Hepatocyte (in vitro differentiated cells): Measurements from ENCODE around the gene LYPD6. TPM values are rescaled to one million over a fixed set of nuclear protein-coding genes. Genes with fewer than 3 reads are reported as not detected.

ENCODE experiments used
- DNase-seq: peaks from one replicate; pipeline ENCODE4 v3.0.0-alpha.2; 2016; ENCODE audit warnings: low spot score
- H2AFZ ChIP-seq: fragments of 200-600 bp; sonication (generic); 2 replicates; pipeline ENCODE4 v1.6.0; 2016; ENCODE audit warnings: antibody characterized with exemption, mild to moderate bottlenecking
- H3K27ac ChIP-seq: fragments of 200-600 bp; sonication (generic); 2 replicates; pipeline ENCODE4 v1.5.1; 2016; ENCODE audit warnings: mild to moderate bottlenecking
- H3K27me3 ChIP-seq: fragments of 200-600 bp; sonication (generic); 2 replicates; pipeline ENCODE4 v1.6.1; 2016
- H3K36me3 ChIP-seq: fragments of 200-600 bp; sonication (generic); replicated peaks from 2 replicates; pipeline ENCODE4 v1.5.1; 2016; ENCODE audit warnings: low read depth; ENCODE audit not compliant: insufficient read depth
- H3K4me1 ChIP-seq: fragments of 200-600 bp; sonication (generic); 2 replicates; pipeline ENCODE4 v1.5.1; 2016; ENCODE audit warnings: mild to moderate bottlenecking, moderate library complexity; ENCODE audit not compliant: insufficient read depth
- H3K4me2 ChIP-seq: fragments of 200-600 bp; sonication (generic); 2 replicates; pipeline ENCODE4 v1.6.0; 2016
- H3K4me3 ChIP-seq: fragments of 200-600 bp; sonication (generic); 2 replicates; pipeline ENCODE4 v1.5.1; 2016; ENCODE audit warnings: mild to moderate bottlenecking
- H3K79me2 ChIP-seq: fragments of 200-600 bp; sonication (generic); 2 replicates; pipeline ENCODE4 v1.6.0; 2017; ENCODE audit warnings: mild to moderate bottlenecking
- H3K9me2 ChIP-seq: fragments of 200-600 bp; sonication (generic); replicated peaks from 2 replicates; pipeline ENCODE4 v1.6.0; 2017; ENCODE audit warnings: mild to moderate bottlenecking; ENCODE audit not compliant: insufficient read depth
- H3K9me3 ChIP-seq: fragments of 200-600 bp; sonication (generic); 2 replicates; pipeline ENCODE4 v1.5.1; 2016; ENCODE audit warnings: low read depth, mild to moderate bottlenecking
- H4K20me1 ChIP-seq: fragments of 200-600 bp; sonication (generic); 2 replicates; pipeline ENCODE4 v1.6.0; 2016; ENCODE audit warnings: mild to moderate bottlenecking; ENCODE audit not compliant: insufficient read depth, poor library complexity, severe bottlenecking
- EZH2 ChIP-seq: fragments of 200-600 bp; sonication (generic); IDR thresholded peaks from 2 replicates; pipeline ENCODE4 v1.6.1; 2016; ENCODE audit warnings: antibody characterized with exemption, mild to moderate bottlenecking, borderline replicate concordance
- EZH2phosphoT487 ChIP-seq: fragments of 200-600 bp; sonication (generic); IDR thresholded peaks from one replicate; pipeline ENCODE4 v1.6.1; 2018; ENCODE audit warnings: antibody characterized with exemption, mild to moderate bottlenecking, low read depth, moderate library complexity; ENCODE audit not compliant: unreplicated experiment, severe bottlenecking
- WGBS: methylation state at CpG from one replicate; pipeline ENCODE4 v1.1.6; 2016; ENCODE audit warnings: low lambda C conversion rate; ENCODE audit errors: missing lambda C conversion rate; 5-methylcytosine and 5-hydroxymethylcytosine counted together
- polyA plus RNA-seq: library from polyadenylated mRNA; unstranded; fragments of >200 nt; fragmentation: Nextera tagmentation; extraction: Ambion mirVana; gene quantifications from 2 replicates; pipeline ENCODE4 v1.2.1, GENCODE V29; 2016
- total RNA-seq: library from RNA; depleted of rRNA; stranded (reverse); fragments of >200 nt; gene quantifications from 2 replicates; pipeline ENCODE4 v1.2.3, GENCODE V29; 2014
- TF ChIP-seq, protein P1 (sequence below): fragments of 200-600 bp; sonication (generic); IDR thresholded peaks from 2 replicates; pipeline ENCODE4 v1.5.1; 2016; ENCODE audit warnings: antibody characterized with exemption, mild to moderate bottlenecking; ENCODE audit not compliant: poor library complexity

Gene LYPD6
- total and polyA plus RNA-seq, 2 experiments from 2014 or later, result 5.3 to 11.2 TPM

DNA sequence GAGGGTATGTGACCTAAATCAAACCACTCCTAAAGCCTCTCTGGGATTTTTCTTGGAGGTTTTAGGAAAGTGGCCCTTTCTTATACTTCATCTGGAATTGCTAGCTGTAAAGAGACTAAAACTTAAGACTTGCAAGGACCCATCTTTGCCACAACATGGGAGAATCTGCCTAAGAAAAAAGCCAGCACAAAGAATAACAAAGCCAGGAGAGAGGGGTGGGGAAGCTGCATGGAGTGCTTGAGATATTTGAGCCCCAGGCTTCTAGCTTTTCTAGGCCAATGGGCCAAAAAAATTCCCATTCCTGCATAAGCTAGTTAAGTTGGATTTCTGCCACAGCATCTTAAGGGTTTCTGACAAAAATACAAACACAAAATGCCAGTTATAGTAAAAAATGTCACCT lies 38.5 kb upstream of the LYPD6 start:
- H3K4me1 ChIP-seq, result peaks cover 4% of the 10 kb centered on the region
- no peak overlapping the region for H3K4me2 ChIP-seq
- no peak overlapping the region for H3K27ac ChIP-seq
- H4K20me1 ChIP-seq, result no peaks in the 10 kb centered on the region
- no peaks in the 10 kb centered on the region for H3K9me3 ChIP-seq
- TF ChIP-seq EZH2 (no peak), EZH2phosphoT487 (no peak)
- TF ChIP-seq, protein P1, sequence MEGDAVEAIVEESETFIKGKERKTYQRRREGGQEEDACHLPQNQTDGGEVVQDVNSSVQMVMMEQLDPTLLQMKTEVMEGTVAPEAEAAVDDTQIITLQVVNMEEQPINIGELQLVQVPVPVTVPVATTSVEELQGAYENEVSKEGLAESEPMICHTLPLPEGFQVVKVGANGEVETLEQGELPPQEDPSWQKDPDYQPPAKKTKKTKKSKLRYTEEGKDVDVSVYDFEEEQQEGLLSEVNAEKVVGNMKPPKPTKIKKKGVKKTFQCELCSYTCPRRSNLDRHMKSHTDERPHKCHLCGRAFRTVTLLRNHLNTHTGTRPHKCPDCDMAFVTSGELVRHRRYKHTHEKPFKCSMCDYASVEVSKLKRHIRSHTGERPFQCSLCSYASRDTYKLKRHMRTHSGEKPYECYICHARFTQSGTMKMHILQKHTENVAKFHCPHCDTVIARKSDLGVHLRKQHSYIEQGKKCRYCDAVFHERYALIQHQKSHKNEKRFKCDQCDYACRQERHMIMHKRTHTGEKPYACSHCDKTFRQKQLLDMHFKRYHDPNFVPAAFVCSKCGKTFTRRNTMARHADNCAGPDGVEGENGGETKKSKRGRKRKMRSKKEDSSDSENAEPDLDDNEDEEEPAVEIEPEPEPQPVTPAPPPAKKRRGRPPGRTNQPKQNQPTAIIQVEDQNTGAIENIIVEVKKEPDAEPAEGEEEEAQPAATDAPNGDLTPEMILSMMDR, result no peak
- H3K4me3 ChIP-seq, result no peak overlapping the region
- H3K36me3 ChIP-seq, result no peaks in the 10 kb centered on the region
- H3K9me2 ChIP-seq, result no peaks in the 10 kb centered on the region
- no peak overlapping the region for H2AFZ ChIP-seq
- no peaks in the 10 kb centered on the region for H3K79me2 ChIP-seq
- no peak for DNase-seq
- no peaks in the 10 kb centered on the region for H3K27me3 ChIP-seq

DNA sequence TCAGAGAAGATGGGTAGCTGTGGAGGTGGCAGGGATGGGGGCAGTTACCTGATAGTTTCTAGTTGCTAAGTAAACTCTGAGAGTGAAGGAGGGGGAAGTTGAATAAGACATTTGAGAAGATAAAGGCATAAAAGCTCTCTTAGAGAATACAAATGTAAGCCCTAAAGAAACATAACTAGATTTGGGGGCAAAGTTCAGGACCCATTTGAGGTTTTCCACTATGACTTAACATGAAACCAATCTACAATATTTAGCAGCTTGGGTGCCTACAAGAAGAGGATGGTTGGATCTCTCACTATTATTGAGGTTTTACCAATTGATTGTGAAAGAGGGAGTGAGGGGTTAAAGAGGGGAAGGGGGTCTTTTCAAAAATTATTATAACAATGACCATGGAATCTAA lies 34.4 kb upstream of the LYPD6 start:
- H4K20me1 ChIP-seq, result no peaks in the 10 kb centered on the region
- no peak overlapping the region for H3K4me3 ChIP-seq
- H3K27me3 ChIP-seq, result no peaks in the 10 kb centered on the region
- no peaks in the 10 kb centered on the region for H3K79me2 ChIP-seq
- H3K27ac ChIP-seq, result no peak overlapping the region
- no peak for DNase-seq
- H3K4me2 ChIP-seq, result no peak overlapping the region
- H3K36me3 ChIP-seq, result no peaks in the 10 kb centered on the region
- TF ChIP-seq EZH2phosphoT487, result no peak
- TF ChIP-seq EZH2, result no peak
- TF ChIP-seq, protein P1, result no peak
- H2AFZ ChIP-seq, result no peak overlapping the region
- H3K9me3 ChIP-seq, result no peaks in the 10 kb centered on the region
- H3K4me1 ChIP-seq, result peaks cover 4% of the 10 kb centered on the region
- no peaks in the 10 kb centered on the region for H3K9me2 ChIP-seq

DNA sequence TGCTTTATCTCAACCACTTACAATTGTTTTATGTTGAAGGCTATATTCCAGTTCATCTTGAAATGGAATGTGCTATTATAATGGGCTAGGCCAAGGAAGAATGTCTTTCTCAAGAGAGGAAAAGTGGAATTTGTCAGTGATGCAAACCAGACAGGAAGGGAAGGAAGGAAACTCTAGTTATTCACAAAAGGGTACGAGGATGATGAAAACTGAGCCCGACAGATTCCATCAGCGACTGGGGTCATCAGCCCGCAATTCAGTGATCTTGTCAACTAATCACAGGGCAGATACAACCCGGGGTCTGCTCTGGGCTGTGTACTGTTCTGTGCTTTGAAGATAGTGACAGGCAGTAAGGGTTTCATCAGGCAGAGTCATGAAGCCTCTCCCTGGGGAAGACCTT lies 23.4 kb upstream of the LYPD6 start:
- Histone ChIP-seq H3K9me3 (no peaks in the 10 kb centered on the region), H3K27me3 (no peaks in the 10 kb centered on the region), H2AFZ (no peak overlapping the region), H4K20me1 (no peaks in the 10 kb centered on the region), H3K4me1 (no peaks in the 10 kb centered on the region), H3K36me3 (no peaks in the 10 kb centered on the region), H3K9me2 (no peaks in the 10 kb centered on the region), H3K4me3 (no peak overlapping the region), H3K4me2 (no peak overlapping the region), H3K79me2 (no peaks in the 10 kb centered on the region), H3K27ac (no peak overlapping the region)
- 0% methylated on average over 4 of the region's 5 CpGs for WGBS
- no peak for DNase-seq
- TF ChIP-seq EZH2phosphoT487 (no peak), EZH2 (no peak)
- TF ChIP-seq, protein P1, result no peak

DNA sequence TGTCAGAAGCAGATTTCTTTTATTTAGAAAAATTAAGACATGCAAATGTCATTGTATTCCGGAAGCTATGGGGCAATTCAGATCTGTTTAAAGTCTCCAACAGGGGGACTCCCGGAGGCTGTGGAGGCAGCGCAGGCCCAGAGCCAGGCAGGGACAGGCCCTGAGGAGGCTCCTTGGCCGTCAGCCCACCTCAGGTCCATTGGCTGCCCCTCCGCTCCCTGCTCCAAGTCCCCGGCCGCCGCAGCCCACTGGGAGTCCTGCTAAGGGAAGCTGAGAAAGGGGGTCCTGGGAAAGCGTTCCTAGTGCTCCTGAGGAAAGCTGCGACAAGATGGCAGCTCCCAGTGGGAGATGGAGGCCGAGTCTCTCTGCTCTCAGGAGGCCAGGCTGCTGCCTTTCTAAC lies 20.0 kb upstream of the LYPD6 start:
- H3K9me3 ChIP-seq, result no peaks in the 10 kb centered on the region
- no peaks in the 10 kb centered on the region for H3K4me1 ChIP-seq
- TF ChIP-seq EZH2 (no peak), EZH2phosphoT487 (no peak)
- TF ChIP-seq, protein P1, result no peak
- no peak for DNase-seq
- no peak overlapping the region for H3K27ac ChIP-seq
- no peaks in the 10 kb centered on the region for H3K27me3 ChIP-seq
- H3K4me2 ChIP-seq, result no peak overlapping the region
- no peaks in the 10 kb centered on the region for H3K36me3 ChIP-seq
- H4K20me1 ChIP-seq, result no peaks in the 10 kb centered on the region
- H3K9me2 ChIP-seq, result no peaks in the 10 kb centered on the region
- H2AFZ ChIP-seq, result no peak overlapping the region
- no peak overlapping the region for H3K4me3 ChIP-seq
- 94% methylated on average over 11 of the region's 11 CpGs for WGBS
- no peaks in the 10 kb centered on the region for H3K79me2 ChIP-seq
